DMS114 treated with DMSO at 0.1 percent for 48 hours (cell line): ENCODE data around the gene RD3L.

Source experiments
- DNase-seq: peaks from one replicate; lab custom pipeline; 2025; ENCODE audit not compliant: unreplicated experiment; lab: John Stamatoyannopoulos, UW

Gene RD3L

GRCh38 chr14:103897075-103897947, 45.0 kb downstream of the RD3L start:
- no peak for DNase-seq

- no peak for DNase-seq
These were observed 45.8 kb downstream of the RD3L start for GRCh38 chr14:103896578-103896977.

- DNase-seq: no peak
These were observed 47.6 kb downstream of the RD3L start for GRCh38 chr14:103894723-103895059.

- DNase-seq: no peak
These were observed 48.2 kb downstream of the RD3L start for GRCh38 chr14:103894034-103894722.

GRCh38 chr14:103892247-103892646, 50.1 kb downstream of the RD3L start:
- no peak for DNase-seq

- DNase-seq: no peak
These were observed 50.6 kb downstream of the RD3L start for GRCh38 chr14:103891667-103892215.

GRCh38 chr14:103890821-103891666, 51.3 kb downstream of the RD3L start:
- DNase-seq: no peak
